ENCODE measurements around the gene DACT3. TPM values are rescaled to one million over a fixed set of nuclear protein-coding genes. Genes with fewer than 3 reads are reported as not detected.

The DACT3 gene
- total and polyA plus RNA-seq, 2 of the 13 experiments (the other 11 are each of a cell fraction or from before 2014, with no cell fraction given) = 0.04 TPM; not detected in 1

DNA sequence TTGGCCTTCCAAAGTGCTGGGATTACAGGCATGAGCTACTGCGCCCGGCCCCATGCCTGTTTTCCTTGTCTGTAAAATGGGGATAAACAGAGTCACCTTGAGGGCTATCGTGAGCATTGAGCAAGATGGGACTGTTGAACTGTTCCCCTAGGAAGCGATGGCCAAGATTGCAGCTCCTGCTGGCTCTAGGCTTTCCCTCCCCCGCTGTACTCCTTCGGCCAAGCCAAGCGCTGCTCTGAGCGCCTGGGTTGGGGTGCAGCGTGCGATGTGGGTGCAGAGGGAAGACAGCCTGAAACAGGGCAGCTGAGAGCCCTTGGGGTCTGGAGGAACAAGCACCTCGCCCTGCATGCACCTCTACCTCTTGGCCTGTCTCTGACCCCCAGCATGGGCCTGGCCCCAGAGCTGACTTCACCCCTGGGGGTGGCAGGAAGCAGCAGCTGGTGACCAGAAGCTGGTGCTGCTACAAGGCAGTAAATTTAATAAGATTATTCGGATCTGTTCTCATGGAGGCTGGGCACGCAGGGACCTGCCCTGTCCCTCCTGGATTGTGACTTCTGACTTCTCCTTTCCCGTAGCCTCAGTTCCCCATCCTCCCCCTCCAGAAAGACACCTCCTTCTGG is 30.3 kb downstream of the DACT3 start:
- WGBS (ENCODE audit: low lambda C conversion rate) = 55% methylated on average over 10 of the region's 14 CpGs
- TF ChIP-seq MXD4 (CRISPR knock-in tag; IDR thresholded peaks at IDR 0.05) = no peak
- TF ChIP-seq WIZ (CRISPR knock-in tag; IDR thresholded peaks at IDR 0.05) = no peak
- TF ChIP-seq, protein P1, sequence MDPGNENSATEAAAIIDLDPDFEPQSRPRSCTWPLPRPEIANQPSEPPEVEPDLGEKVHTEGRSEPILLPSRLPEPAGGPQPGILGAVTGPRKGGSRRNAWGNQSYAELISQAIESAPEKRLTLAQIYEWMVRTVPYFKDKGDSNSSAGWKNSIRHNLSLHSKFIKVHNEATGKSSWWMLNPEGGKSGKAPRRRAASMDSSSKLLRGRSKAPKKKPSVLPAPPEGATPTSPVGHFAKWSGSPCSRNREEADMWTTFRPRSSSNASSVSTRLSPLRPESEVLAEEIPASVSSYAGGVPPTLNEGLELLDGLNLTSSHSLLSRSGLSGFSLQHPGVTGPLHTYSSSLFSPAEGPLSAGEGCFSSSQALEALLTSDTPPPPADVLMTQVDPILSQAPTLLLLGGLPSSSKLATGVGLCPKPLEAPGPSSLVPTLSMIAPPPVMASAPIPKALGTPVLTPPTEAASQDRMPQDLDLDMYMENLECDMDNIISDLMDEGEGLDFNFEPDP (CRISPR knock-in tag; conservative IDR thresholded peaks at IDR 0.05) = no peak
- no peak for TF ChIP-seq ZNF230 (CRISPR knock-in tag; IDR thresholded peaks at IDR 0.05)
- no peak for TF ChIP-seq ZNF180 (CRISPR knock-in tag; IDR thresholded peaks at IDR 0.05; ENCODE audit: borderline replicate concordance, low read depth)
- no peak for TF ChIP-seq ZNF468 (CRISPR knock-in tag; IDR thresholded peaks at IDR 0.05)
- no peak for TF ChIP-seq GABPA (IDR thresholded peaks at IDR 0.05; ENCODE audit: low read depth, low read length)
- no peak for TF ChIP-seq GABPA (CRISPR knock-in tag; IDR thresholded peaks at IDR 0.05; ENCODE audit: low read depth)
- TF ChIP-seq, protein P2, sequence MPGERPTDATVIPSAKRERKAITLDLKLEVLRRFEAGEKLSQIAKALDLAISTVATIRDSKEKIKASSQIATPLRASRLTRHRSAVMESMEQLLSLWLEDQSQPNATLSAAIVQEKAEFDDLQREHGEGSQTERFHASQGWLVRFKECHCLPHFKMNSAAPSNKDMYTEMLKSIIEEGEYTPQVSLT (CRISPR knock-in tag; IDR thresholded peaks at IDR 0.05; ENCODE audit: borderline replicate concordance, low read depth) = no peak
- TF ChIP-seq SIX1 (CRISPR knock-in tag; IDR thresholded peaks at IDR 0.05; ENCODE audit: borderline replicate concordance) = no peak
- TF ChIP-seq, protein P3, sequence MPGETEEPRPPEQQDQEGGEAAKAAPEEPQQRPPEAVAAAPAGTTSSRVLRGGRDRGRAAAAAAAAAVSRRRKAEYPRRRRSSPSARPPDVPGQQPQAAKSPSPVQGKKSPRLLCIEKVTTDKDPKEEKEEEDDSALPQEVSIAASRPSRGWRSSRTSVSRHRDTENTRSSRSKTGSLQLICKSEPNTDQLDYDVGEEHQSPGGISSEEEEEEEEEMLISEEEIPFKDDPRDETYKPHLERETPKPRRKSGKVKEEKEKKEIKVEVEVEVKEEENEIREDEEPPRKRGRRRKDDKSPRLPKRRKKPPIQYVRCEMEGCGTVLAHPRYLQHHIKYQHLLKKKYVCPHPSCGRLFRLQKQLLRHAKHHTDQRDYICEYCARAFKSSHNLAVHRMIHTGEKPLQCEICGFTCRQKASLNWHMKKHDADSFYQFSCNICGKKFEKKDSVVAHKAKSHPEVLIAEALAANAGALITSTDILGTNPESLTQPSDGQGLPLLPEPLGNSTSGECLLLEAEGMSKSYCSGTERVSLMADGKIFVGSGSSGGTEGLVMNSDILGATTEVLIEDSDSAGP (CRISPR knock-in tag; IDR thresholded peaks at IDR 0.05; ENCODE audit: borderline replicate concordance) = no peak
- no peak for TF ChIP-seq ZNF441 (CRISPR knock-in tag; IDR thresholded peaks at IDR 0.05; ENCODE audit: borderline replicate concordance)
- no peak for TF ChIP-seq FOXC1 (CRISPR knock-in tag; IDR thresholded peaks at IDR 0.05; ENCODE audit: borderline replicate concordance)
- TF ChIP-seq SETDB1 (CRISPR knock-in tag; IDR thresholded peaks at IDR 0.05; ENCODE audit: borderline replicate concordance) = no peak
- DNase-seq (ENCODE audit: low spot score) (no peak), FAIRE-seq (no peak), ATAC-seq (no peak)
- H3K9me3 ChIP-seq (ENCODE audit: low read length) = no peaks in the 10 kb centered on the region
- no peaks in the 10 kb centered on the region for H3K36me3 ChIP-seq (replicated peaks in 1 of 2; ENCODE audit: control insufficient read depth in 1 of 2, insufficient read depth in 2 of 2, low read length in 2 of 2)
- POLR2A ChIA-PET = no interaction called here
- no peak overlapping the region for H3K4me2 ChIP-seq (ENCODE audit: low read depth, low read length)
- intact Hi-C loops (cut with micrococcal nuclease; ENCODE audit: unreplicated experiment) (no loop called here), in situ Hi-C loops (cut with HindIII; ENCODE audit: extremely low pct_ligation_motif_present, low pct_unique_long_range_greater_than_20kb) (no loop called here)
- no TSS peak for BruUV-seq (replicated peaks)
- CTCF ChIA-PET (ENCODE audit: low intra/inter-chr PET ratio, low total read pairs) = no interaction called here
- H3K4me3 ChIP-seq (replicated peaks in 1 of 3; ENCODE audit: insufficient read depth in 1 of 3, low read depth in 2 of 3, low read length in 3 of 3) = no peak overlapping the region
- no peaks in the 10 kb centered on the region for H3K79me2 ChIP-seq (ENCODE audit: insufficient read depth, low read length)
- peaks cover 7% of the 10 kb centered on the region for H3K4me1 ChIP-seq (ENCODE audit: insufficient read depth, low read length)
- no peak overlapping the region for H3K27ac ChIP-seq (ENCODE audit: extremely low read length, insufficient read depth, low read length)
- peaks cover 8 to 23% of the 10 kb centered on the region in 2 experiments; a peak in 4 of 5 replicates for H3K27me3 ChIP-seq (ENCODE audit: control insufficient read depth in 1 of 2, insufficient read depth in 2 of 2, low read length in 2 of 2)
- H2AFZ ChIP-seq (ENCODE audit: low read length) = no peak overlapping the region
- H4K20me1 ChIP-seq (ENCODE audit: insufficient read depth, low read length) = no peaks in the 10 kb centered on the region
- no peak overlapping the region for H3K9ac ChIP-seq (ENCODE audit: insufficient read depth, low read depth, low read length)

Data from HepG2 (cell line).